Stimulated activated CD8-positive, alpha-beta memory T cell treated with anti-CD3 and anti-CD28 coated beads, Interleukin-15, amount 100 ng/mL, for 48 hours (primary cell): ENCODE measurements around the gene RAI1.
"Not testable (repeated sequence)": the region's sequence is repeated elsewhere in the genome, so short reads cannot be mapped to it uniquely, and the experiment has no call there.

Source experiments
- DNase-seq, 2 donors: peaks; one replicate each; pipeline ENCODE4 v3.0.0-alpha.2; 2020; ENCODE audit warnings: low read depth in 2 of 2

Gene RAI1

GRCh38 chr17:17679748-17680147 lies 1.5 kb upstream of the RAI1 start:
- DNase-seq, result no peak

- DNase-seq, result no peak
Measured at GRCh38 chr17:17680477-17681186, 626 bp upstream of the RAI1 start.

GRCh38 chr17:17681744-17682292 lies 560 bp downstream of the RAI1 start:
- DNase-seq, result peak in 1 of 2 donors; percentile 26

- peak in 1 of 2 donors; percentile 42 for DNase-seq
Measured at GRCh38 chr17:17682293-17682736, 1.1 kb downstream of the RAI1 start.

GRCh38 chr17:17682737-17683680 lies 1.8 kb downstream of the RAI1 start:
- peak in 1 of 2 donors; percentile 64 for DNase-seq

GRCh38 chr17:17683710-17684365 lies 2.6 kb downstream of the RAI1 start:
- no peak for DNase-seq

- DNase-seq, result no peak
Measured at GRCh38 chr17:17684906-17685774, 3.9 kb downstream of the RAI1 start.

- DNase-seq, result no peak
Measured at GRCh38 chr17:17685775-17686291, 4.6 kb downstream of the RAI1 start.

GRCh38 chr17:17689312-17689711 lies 8.1 kb downstream of the RAI1 start:
- DNase-seq, result no peak

- DNase-seq, result not testable (repeated sequence)
Measured at GRCh38 chr17:17690233-17690632, 9.0 kb downstream of the RAI1 start.

GRCh38 chr17:17691468-17692263 lies 10.4 kb downstream of the RAI1 start:
- no peak for DNase-seq

GRCh38 chr17:17692353-17693252 lies 11.3 kb downstream of the RAI1 start:
- DNase-seq, result no peak

GRCh38 chr17:17693253-17694168 lies 12.3 kb downstream of the RAI1 start:
- DNase-seq, result no peak

GRCh38 chr17:17694169-17695081 lies 13.2 kb downstream of the RAI1 start:
- DNase-seq, result peak; percentile 49 to 53

- no peak for DNase-seq
Measured at GRCh38 chr17:17696085-17696484, 14.8 kb downstream of the RAI1 start.

GRCh38 chr17:17696882-17697633 lies 15.8 kb downstream of the RAI1 start:
- DNase-seq, result no peak
